K562 (cell line): ENCODE results near the gene PEX10. TPM values are rescaled to one million over a fixed set of nuclear protein-coding genes. Genes with fewer than 3 reads are reported as not detected.

Source experiments
- ELF2 ChIP-seq: fragments of 250-450 bp; sonication (Bioruptor Pico); IDR thresholded peaks from 2 replicates; pipeline ENCODE4 v1.5.0; 2021; ENCODE audit warnings: mild to moderate bottlenecking
- GTF2A2 ChIP-seq: IDR thresholded peaks from 2 replicates; pipeline ENCODE4 v1.6.1; 2016; ENCODE audit warnings: mild to moderate bottlenecking, missing genetic modification characterization, missing compliant biosample characterization
- HEY1 ChIP-seq: fragments of 250-450 bp; sonication (Bioruptor Pico); IDR thresholded peaks from 2 replicates; pipeline ENCODE4 v1.5.0; 2020; ENCODE audit warnings: mild to moderate bottlenecking, moderate library complexity, borderline replicate concordance
- MIER1 ChIP-seq: fragments of 450-650 bp; IDR thresholded peaks from 2 replicates; pipeline ENCODE4 v1.6.1; 2016; ENCODE audit warnings: antibody characterized with exemption, mild to moderate bottlenecking, low read depth
- MYBL2 ChIP-seq, 2 experiments: fragments of 450-650 bp in 1 of 2; sonication (generic) in 1 of 2; formaldehyde crosslinking in 1 of 2; IDR thresholded peaks; 2 replicates each; pipeline versions ENCODE4 v1.6.1 to v1.8.1; 2017 to 2022; ENCODE audit warnings: borderline replicate concordance in 1 of 2, inconsistent platforms in 1 of 2, low read depth in 1 of 2, mild to moderate bottlenecking in 1 of 2, missing genetic modification reagents in 1 of 2, moderate library complexity in 1 of 2
- NBN ChIP-seq: fragments of 450-650 bp; IDR thresholded peaks from 2 replicates; pipeline ENCODE4 v1.6.1; 2016; ENCODE audit warnings: low read depth, mild to moderate bottlenecking
- NCOA1 ChIP-seq: fragments of 450-650 bp; IDR thresholded peaks from 2 replicates; pipeline ENCODE4 v1.6.1; 2016; ENCODE audit warnings: low read depth
- NELFE ChIP-seq: IDR thresholded peaks from 2 replicates; pipeline ENCODE4 v1.6.1; 2011; ENCODE audit warnings: mild to moderate bottlenecking; ENCODE audit not compliant: insufficient read depth, insufficient read length
- NR2F6 ChIP-seq: fragments of 450-650 bp; formaldehyde crosslinking; IDR thresholded peaks from 2 replicates; pipeline ENCODE4 v1.4.0; 2020; ENCODE audit warnings: mild to moderate bottlenecking
- SIN3A ChIP-seq, 2 experiments: fragments of 150-350 bp in 1 of 2; IDR thresholded peaks; 2 replicates each; pipeline ENCODE4 v1.6.1; 2011 to 2016; ENCODE audit warnings: borderline replicate concordance in 2 of 2, low read depth in 2 of 2, low read length in 2 of 2, mild to moderate bottlenecking in 2 of 2, moderate library complexity in 2 of 2; ENCODE audit not compliant: control insufficient read depth in 1 of 2
- ZNF740 ChIP-seq, 3 experiments: fragments of 200-800 bp in 1 of 3; sonication (Bioruptor generic) in 1 of 3; sonication (generic) in 1 of 3; formaldehyde crosslinking in 1 of 3; IDR thresholded peaks; 2 replicates each; pipeline versions ENCODE4 v1.6.1 to v1.8.0; 2016 to 2022; ENCODE audit warnings: mild to moderate bottlenecking in 2 of 3, missing compliant biosample characterization in 2 of 3, missing genetic modification characterization in 2 of 3, missing genetic modification reagents in 1 of 3
- polyA plus RNA-seq, 8 experiments: library from polyadenylated mRNA; depleted of rRNA in 4 of 8; stranded (reverse) in 5 of 8; unstranded in 3 of 8; fragments of >200 nt; fragmentation: Nextera tagmentation in 2 of 8; fragmentation: Illumina TruSeq in 1 of 8; extraction: Ambion mirVana in 2 of 8; extraction: Trizol in 1 of 8; gene quantifications; 2 replicates each; pipeline versions ENCODE4 v1.2.1 to v1.2.3, GENCODE V29; 2011 to 2014; ENCODE audit warnings: inconsistent platforms in 1 of 8, missing spikeins in 1 of 8
- total RNA-seq, 7 experiments: library from RNA; depleted of rRNA in 6 of 7; stranded (reverse); fragments of >200 nt in 6 of 7; fragmentation: Illumina TruSeq in 2 of 7; extraction: Trizol in 2 of 7; gene quantifications; 2 replicates each; pipeline versions ENCODE4 v1.2.1 to v1.2.3, GENCODE V29; 2011 to 2021; ENCODE audit warnings: low replicate concordance in 1 of 7
- TF ChIP-seq, protein P1 (sequence below): sonication (generic); formaldehyde crosslinking; IDR thresholded peaks from 2 replicates; pipeline ENCODE4 v1.8.0; 2022; ENCODE audit warnings: mild to moderate bottlenecking, missing genetic modification reagents
- TF ChIP-seq, protein P2 (sequence below): fragments of 200-800 bp; sonication (Bioruptor generic); IDR thresholded peaks from 2 replicates; pipeline ENCODE4 v1.6.1; 2017; ENCODE audit warnings: missing genetic modification characterization, missing compliant biosample characterization
- TF ChIP-seq, protein P3 (sequence below): sonication (generic); formaldehyde crosslinking; IDR thresholded peaks from 2 replicates; pipeline ENCODE4 v1.8.0; 2022; ENCODE audit warnings: missing genetic modification reagents, mild to moderate bottlenecking, moderate library complexity, borderline replicate concordance
- TF ChIP-seq, protein P4 (sequence below): fragments of 450-650 bp; IDR thresholded peaks from 2 replicates; pipeline ENCODE4 v1.6.1; 2017; ENCODE audit warnings: mild to moderate bottlenecking, moderate library complexity

PEX10 gene
- total and polyA plus RNA-seq, 9 of the 15 experiments (the other 6 are each of a cell fraction or from before 2014, with no cell fraction given) = 0.03 to 26.2 (median 8.7) TPM

- no peak for TF ChIP-seq NELFE
- TF ChIP-seq NR2F6 (CRISPR knock-in tag) = no peak
- TF ChIP-seq HEY1 = no peak
- TF ChIP-seq MIER1 = no peak
- TF ChIP-seq, protein P1, sequence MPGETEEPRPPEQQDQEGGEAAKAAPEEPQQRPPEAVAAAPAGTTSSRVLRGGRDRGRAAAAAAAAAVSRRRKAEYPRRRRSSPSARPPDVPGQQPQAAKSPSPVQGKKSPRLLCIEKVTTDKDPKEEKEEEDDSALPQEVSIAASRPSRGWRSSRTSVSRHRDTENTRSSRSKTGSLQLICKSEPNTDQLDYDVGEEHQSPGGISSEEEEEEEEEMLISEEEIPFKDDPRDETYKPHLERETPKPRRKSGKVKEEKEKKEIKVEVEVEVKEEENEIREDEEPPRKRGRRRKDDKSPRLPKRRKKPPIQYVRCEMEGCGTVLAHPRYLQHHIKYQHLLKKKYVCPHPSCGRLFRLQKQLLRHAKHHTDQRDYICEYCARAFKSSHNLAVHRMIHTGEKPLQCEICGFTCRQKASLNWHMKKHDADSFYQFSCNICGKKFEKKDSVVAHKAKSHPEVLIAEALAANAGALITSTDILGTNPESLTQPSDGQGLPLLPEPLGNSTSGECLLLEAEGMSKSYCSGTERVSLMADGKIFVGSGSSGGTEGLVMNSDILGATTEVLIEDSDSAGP (CRISPR knock-in tag) = 0 out of 2 replicates have a peak, but pooled peaks have one; percentile 14
- peak; percentile 52; the same call in 1 of the 2 replicates for TF ChIP-seq NCOA1
- peak; percentile 91 to 99; a peak in 3 of 4 replicates for TF ChIP-seq SIN3A (IDR thresholded peaks at IDR 0.05; ENCODE audit: borderline replicate concordance in 2 of 2, control insufficient read depth in 1 of 2, low read depth in 2 of 2, low read length in 2 of 2)
- peak; percentile 88 for TF ChIP-seq ELF2 (CRISPR knock-in tag)
- TF ChIP-seq, protein P2, sequence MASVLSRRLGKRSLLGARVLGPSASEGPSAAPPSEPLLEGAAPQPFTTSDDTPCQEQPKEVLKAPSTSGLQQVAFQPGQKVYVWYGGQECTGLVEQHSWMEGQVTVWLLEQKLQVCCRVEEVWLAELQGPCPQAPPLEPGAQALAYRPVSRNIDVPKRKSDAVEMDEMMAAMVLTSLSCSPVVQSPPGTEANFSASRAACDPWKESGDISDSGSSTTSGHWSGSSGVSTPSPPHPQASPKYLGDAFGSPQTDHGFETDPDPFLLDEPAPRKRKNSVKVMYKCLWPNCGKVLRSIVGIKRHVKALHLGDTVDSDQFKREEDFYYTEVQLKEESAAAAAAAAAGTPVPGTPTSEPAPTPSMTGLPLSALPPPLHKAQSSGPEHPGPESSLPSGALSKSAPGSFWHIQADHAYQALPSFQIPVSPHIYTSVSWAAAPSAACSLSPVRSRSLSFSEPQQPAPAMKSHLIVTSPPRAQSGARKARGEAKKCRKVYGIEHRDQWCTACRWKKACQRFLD (CRISPR knock-in tag) = 0 out of 2 replicates have a peak, but pooled peaks have one; percentile 59
- TF ChIP-seq, protein P3, sequence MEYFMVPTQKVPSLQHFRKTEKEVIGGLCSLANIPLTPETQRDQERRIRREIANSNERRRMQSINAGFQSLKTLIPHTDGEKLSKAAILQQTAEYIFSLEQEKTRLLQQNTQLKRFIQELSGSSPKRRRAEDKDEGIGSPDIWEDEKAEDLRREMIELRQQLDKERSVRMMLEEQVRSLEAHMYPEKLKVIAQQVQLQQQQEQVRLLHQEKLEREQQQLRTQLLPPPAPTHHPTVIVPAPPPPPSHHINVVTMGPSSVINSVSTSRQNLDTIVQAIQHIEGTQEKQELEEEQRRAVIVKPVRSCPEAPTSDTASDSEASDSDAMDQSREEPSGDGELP = peak; percentile 98
- TF ChIP-seq ZNF740 (CRISPR knock-in tag; IDR thresholded peaks at IDR 0.05) = peak; percentile 45; the same call in 1 of the 2 replicates
- TF ChIP-seq ZNF740 (tag; IDR thresholded peaks at IDR 0.05) = no peak
- TF ChIP-seq MYBL2 (IDR thresholded peaks at IDR 0.05; ENCODE audit: low read depth) = no peak
- no peak for TF ChIP-seq MYBL2 (CRISPR knock-in tag; IDR thresholded peaks at IDR 0.05; ENCODE audit: borderline replicate concordance)
- TF ChIP-seq NBN = no peak
- TF ChIP-seq, protein P4, sequence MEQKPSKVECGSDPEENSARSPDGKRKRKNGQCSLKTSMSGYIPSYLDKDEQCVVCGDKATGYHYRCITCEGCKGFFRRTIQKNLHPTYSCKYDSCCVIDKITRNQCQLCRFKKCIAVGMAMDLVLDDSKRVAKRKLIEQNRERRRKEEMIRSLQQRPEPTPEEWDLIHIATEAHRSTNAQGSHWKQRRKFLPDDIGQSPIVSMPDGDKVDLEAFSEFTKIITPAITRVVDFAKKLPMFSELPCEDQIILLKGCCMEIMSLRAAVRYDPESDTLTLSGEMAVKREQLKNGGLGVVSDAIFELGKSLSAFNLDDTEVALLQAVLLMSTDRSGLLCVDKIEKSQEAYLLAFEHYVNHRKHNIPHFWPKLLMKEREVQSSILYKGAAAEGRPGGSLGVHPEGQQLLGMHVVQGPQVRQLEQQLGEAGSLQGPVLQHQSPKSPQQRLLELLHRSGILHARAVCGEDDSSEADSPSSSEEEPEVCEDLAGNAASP = no peak
- no peak for TF ChIP-seq GTF2A2 (tag)
These were observed 21.1 kb downstream of the PEX10 start, which contains the start of the genes MORN1 and RER1 (continued) for GRCh38 chr1:2391041-2391930.
